Measurements from ENCODE around the gene FYCO1.

The FYCO1 gene

GRCh38 chr3:45957586-45957985, 38.0 kb downstream of the FYCO1 start:
- H3K4me2 ChIP-seq: no peak overlapping the region
- TF ChIP-seq Cebpa-rat (IDR thresholded peaks at IDR 0.05): no peak
- no peak overlapping the region for H3K9ac ChIP-seq
- H3K9me3 ChIP-seq (replicated peaks in 1 of 11): no peaks in the 10 kb centered on the region
- no peaks in the 10 kb centered on the region for H3K4me1 ChIP-seq
- H3K36me3 ChIP-seq: peaks cover 96 to 100% (median 100%) of the 10 kb centered on the region in 11 experiments
- H3K27me3 ChIP-seq: no peaks in the 10 kb centered on the region
- H4K20me1 ChIP-seq: no peaks in the 10 kb centered on the region; a peak in 3 of 22 replicates
- H3K4me3 ChIP-seq: no peak overlapping the region
- H3K27ac ChIP-seq: no peak overlapping the region

GRCh38 chr3:45955706-45956105, 39.9 kb downstream of the FYCO1 start:
- Histone ChIP-seq H3K9me3 (replicated peaks in 1 of 11) (no peaks in the 10 kb centered on the region), H3K4me1 (no peaks in the 10 kb centered on the region), H3K36me3 (peaks cover 96 to 100% (median 100%) of the 10 kb centered on the region in 11 experiments), H3K9ac (no peak overlapping the region), H3K4me2 (no peak overlapping the region), H4K20me1 (no peaks in the 10 kb centered on the region; a peak in 2 of 22 replicates), H3K4me3 (no peak overlapping the region), H3K27ac (no peak overlapping the region), H3K27me3 (no peaks in the 10 kb centered on the region)
- TF ChIP-seq Cebpa-rat (IDR thresholded peaks at IDR 0.05): no peak

GRCh38 chr3:45955017-45955647, 40.5 kb downstream of the FYCO1 start:
- Histone ChIP-seq H3K9me3 (replicated peaks in 1 of 11) (no peaks in the 10 kb centered on the region), H3K4me2 (no peak overlapping the region), H3K27ac (no peak overlapping the region), H3K27me3 (no peaks in the 10 kb centered on the region), H3K4me1 (no peaks in the 10 kb centered on the region), H3K36me3 (peaks cover 96 to 100% (median 100%) of the 10 kb centered on the region in 11 experiments), H3K4me3 (no peak overlapping the region), H4K20me1 (no peaks in the 10 kb centered on the region; a peak in 2 of 22 replicates), H3K9ac (no peak overlapping the region)
- TF ChIP-seq Cebpa-rat (IDR thresholded peaks at IDR 0.05): no peak

- no peaks in the 10 kb centered on the region for H3K4me1 ChIP-seq
- no peaks in the 10 kb centered on the region; a peak in 3 of 22 replicates for H4K20me1 ChIP-seq
- H3K27me3 ChIP-seq: no peaks in the 10 kb centered on the region
- no peak overlapping the region for H3K4me2 ChIP-seq
- peaks cover 96 to 100% (median 100%) of the 10 kb centered on the region in 11 experiments for H3K36me3 ChIP-seq
- no peak overlapping the region for H3K27ac ChIP-seq
- H3K9me3 ChIP-seq (replicated peaks in 1 of 11): no peaks in the 10 kb centered on the region
- no peak overlapping the region for H3K9ac ChIP-seq
- no peak overlapping the region for H3K4me3 ChIP-seq
- no peak for TF ChIP-seq Cebpa-rat (IDR thresholded peaks at IDR 0.05)
Observed at GRCh38 chr3:45954306-45954705, 41.3 kb downstream of the FYCO1 start.

GRCh38 chr3:45953536-45953935, 42.1 kb downstream of the FYCO1 start:
- Histone ChIP-seq H3K27me3 (no peaks in the 10 kb centered on the region), H3K4me1 (no peaks in the 10 kb centered on the region), H4K20me1 (no peaks in the 10 kb centered on the region; a peak in 3 of 22 replicates), H3K36me3 (peaks cover 96 to 100% (median 100%) of the 10 kb centered on the region in 11 experiments), H3K9me3 (replicated peaks in 1 of 11) (no peaks in the 10 kb centered on the region), H3K4me2 (no peak overlapping the region), H3K4me3 (no peak overlapping the region), H3K9ac (no peak overlapping the region), H3K27ac (no peak overlapping the region)
- TF ChIP-seq Cebpa-rat (IDR thresholded peaks at IDR 0.05): no peak

GRCh38 chr3:45952456-45952855, 43.2 kb downstream of the FYCO1 start:
- Histone ChIP-seq H3K4me3 (no peak overlapping the region), H3K27ac (no peak overlapping the region), H3K4me2 (no peak overlapping the region), H4K20me1 (no peaks in the 10 kb centered on the region; a peak in 1 of 22 replicates), H3K9me3 (replicated peaks in 1 of 11) (no peaks in the 10 kb centered on the region), H3K4me1 (no peaks in the 10 kb centered on the region), H3K9ac (no peak overlapping the region), H3K36me3 (peaks cover 96 to 100% (median 100%) of the 10 kb centered on the region in 11 experiments), H3K27me3 (no peaks in the 10 kb centered on the region)
- TF ChIP-seq Cebpa-rat (IDR thresholded peaks at IDR 0.05): no peak

- Histone ChIP-seq H3K27ac (no peak overlapping the region), H3K4me1 (no peaks in the 10 kb centered on the region), H3K36me3 (peaks cover 97 to 100% (median 100%) of the 10 kb centered on the region in 11 experiments), H3K9ac (no peak overlapping the region), H3K4me2 (no peak overlapping the region), H3K9me3 (replicated peaks in 1 of 11) (no peaks in the 10 kb centered on the region), H4K20me1 (no peaks in the 10 kb centered on the region; a peak in 1 of 22 replicates), H3K4me3 (no peak overlapping the region), H3K27me3 (no peaks in the 10 kb centered on the region)
- no peak for TF ChIP-seq Cebpa-rat (IDR thresholded peaks at IDR 0.05)
Observed at GRCh38 chr3:45951946-45952345, 43.7 kb downstream of the FYCO1 start.

GRCh38 chr3:45950686-45951600, 44.7 kb downstream of the FYCO1 start:
- no peak overlapping the region for H3K9ac ChIP-seq
- no peak for TF ChIP-seq Cebpa-rat (IDR thresholded peaks at IDR 0.05)
- H3K4me1 ChIP-seq: no peaks in the 10 kb centered on the region
- H3K36me3 ChIP-seq: peaks cover 99 to 100% (median 100%) of the 10 kb centered on the region in 11 experiments
- no peak overlapping the region for H3K4me3 ChIP-seq
- H3K27me3 ChIP-seq: no peaks in the 10 kb centered on the region
- H4K20me1 ChIP-seq: no peaks in the 10 kb centered on the region; a peak in 1 of 22 replicates
- no peak overlapping the region for H3K4me2 ChIP-seq
- H3K27ac ChIP-seq: no peak overlapping the region
- H3K9me3 ChIP-seq (replicated peaks in 1 of 11): no peaks in the 10 kb centered on the region

- no peaks in the 10 kb centered on the region for H3K9me3 ChIP-seq (replicated peaks in 1 of 11)
- TF ChIP-seq Cebpa-rat (IDR thresholded peaks at IDR 0.05): no peak
- H3K9ac ChIP-seq: no peak overlapping the region
- no peak overlapping the region for H3K4me3 ChIP-seq
- H3K27ac ChIP-seq: no peak overlapping the region
- H3K36me3 ChIP-seq: peaks cover 96 to 100% (median 100%) of the 10 kb centered on the region in 11 experiments
- no peak overlapping the region for H3K4me2 ChIP-seq
- no peaks in the 10 kb centered on the region; a peak in 1 of 22 replicates for H4K20me1 ChIP-seq
- no peaks in the 10 kb centered on the region for H3K4me1 ChIP-seq
- no peaks in the 10 kb centered on the region for H3K27me3 ChIP-seq
Observed at GRCh38 chr3:45950131-45950530, 45.5 kb downstream of the FYCO1 start.
